Fibroblast of pulmonary artery (primary cell): ENCODE data around the gene ERC2.

Source experiments
- DNase-seq: peaks from one replicate; pipeline ENCODE4 v3.0.0-alpha.2; 2010; ENCODE audit warnings: low read depth
- H3K4me3 ChIP-seq: replicated peaks from 2 replicates; pipeline ENCODE4 v1.5.1; 2011; ENCODE audit warnings: low read depth, mild to moderate bottlenecking, control low read depth, low read length, moderate library complexity
- TF ChIP-seq, protein P1 (sequence below): IDR thresholded peaks from 2 replicates; pipeline ENCODE4 v1.5.1; 2011; ENCODE audit warnings: mild to moderate bottlenecking, control low read depth, low read length, inconsistent platforms; ENCODE audit errors: missing control alignments

The ERC2 gene

DNA sequence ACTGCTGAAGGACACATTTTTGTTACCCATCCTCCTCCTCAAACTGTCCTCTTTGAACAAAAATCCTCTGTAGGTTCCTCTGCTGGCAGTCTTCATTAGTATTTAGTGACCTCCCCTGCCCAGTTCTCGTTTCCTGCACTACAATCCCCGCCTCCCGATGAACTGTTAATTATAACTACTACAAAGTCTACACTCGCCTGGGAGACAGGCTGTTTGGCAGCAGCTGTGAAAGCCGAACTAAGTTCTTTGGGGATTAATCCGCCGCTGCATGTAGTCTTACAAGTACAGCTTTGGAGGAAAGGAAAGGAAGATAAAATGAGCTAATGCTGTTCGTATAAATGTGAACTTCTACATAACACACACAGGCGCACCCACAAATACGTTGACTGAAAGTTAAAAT lies 821.2 kb downstream of the ERC2 start:
- no peak overlapping the region for H3K4me3 ChIP-seq
- TF ChIP-seq, protein P1, sequence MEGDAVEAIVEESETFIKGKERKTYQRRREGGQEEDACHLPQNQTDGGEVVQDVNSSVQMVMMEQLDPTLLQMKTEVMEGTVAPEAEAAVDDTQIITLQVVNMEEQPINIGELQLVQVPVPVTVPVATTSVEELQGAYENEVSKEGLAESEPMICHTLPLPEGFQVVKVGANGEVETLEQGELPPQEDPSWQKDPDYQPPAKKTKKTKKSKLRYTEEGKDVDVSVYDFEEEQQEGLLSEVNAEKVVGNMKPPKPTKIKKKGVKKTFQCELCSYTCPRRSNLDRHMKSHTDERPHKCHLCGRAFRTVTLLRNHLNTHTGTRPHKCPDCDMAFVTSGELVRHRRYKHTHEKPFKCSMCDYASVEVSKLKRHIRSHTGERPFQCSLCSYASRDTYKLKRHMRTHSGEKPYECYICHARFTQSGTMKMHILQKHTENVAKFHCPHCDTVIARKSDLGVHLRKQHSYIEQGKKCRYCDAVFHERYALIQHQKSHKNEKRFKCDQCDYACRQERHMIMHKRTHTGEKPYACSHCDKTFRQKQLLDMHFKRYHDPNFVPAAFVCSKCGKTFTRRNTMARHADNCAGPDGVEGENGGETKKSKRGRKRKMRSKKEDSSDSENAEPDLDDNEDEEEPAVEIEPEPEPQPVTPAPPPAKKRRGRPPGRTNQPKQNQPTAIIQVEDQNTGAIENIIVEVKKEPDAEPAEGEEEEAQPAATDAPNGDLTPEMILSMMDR: no peak
- DNase-seq: no peak

DNA sequence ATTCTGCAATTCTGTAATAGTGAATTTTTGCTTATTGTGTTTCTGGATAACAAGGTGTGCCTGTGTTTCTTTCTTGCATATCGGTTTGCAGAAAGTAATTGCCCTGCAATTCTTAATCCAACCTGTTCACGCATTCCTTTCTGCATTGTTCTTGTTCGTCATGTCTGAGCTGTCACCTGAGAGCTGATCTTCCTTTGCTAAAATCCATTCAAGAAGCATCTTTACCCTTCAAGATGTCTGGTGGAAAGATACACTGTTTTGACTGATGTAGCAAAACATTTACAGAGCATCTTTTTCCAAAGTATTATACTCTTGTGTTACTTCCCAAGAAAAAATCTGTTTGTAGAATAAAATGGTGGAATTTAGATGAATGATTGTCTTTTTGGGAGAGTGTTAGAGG lies 822.1 kb downstream of the ERC2 start:
- TF ChIP-seq, protein P1: no peak
- no peak overlapping the region for H3K4me3 ChIP-seq
- no peak for DNase-seq

DNA sequence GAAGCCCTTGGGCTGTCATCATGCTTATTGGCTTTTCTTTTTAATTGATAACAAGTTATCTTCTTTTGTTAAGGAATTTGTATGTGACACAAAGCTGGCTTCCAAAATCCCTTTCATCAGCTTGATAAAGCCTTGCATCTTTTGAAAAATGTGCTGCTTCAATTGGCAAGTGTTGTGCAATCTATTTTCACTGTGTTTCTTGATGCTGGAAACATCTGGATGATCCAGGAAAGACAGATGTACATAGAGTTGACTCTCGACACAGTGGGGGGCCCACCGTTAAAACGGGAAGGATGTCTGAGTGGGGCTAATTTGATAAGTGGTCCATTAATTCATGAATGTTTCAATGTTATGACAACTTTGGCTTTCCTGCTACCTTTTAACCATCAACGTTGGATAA lies 822.8 kb downstream of the ERC2 start:
- TF ChIP-seq, protein P1: no peak
- no peak for DNase-seq
- H3K4me3 ChIP-seq: no peak overlapping the region

DNA sequence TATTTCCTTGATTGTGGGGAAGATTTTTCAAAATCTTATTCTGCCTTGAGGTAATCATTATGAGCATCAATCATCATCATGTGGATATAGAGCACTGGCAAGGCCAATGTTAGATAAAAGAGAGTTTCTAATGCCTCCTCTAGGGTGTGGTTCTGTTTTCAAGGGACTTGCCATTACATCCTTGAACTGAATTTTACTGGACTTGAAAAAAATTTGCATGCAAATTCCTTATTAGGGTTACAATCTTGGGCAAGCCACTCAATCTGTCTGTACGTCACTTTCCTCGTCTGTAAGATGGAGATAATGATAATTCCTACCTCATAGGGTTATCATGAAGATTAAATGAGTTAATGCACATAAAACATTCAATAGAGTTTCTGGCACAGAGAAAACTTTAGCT lies 825.0 kb downstream of the ERC2 start:
- no peak overlapping the region for H3K4me3 ChIP-seq
- TF ChIP-seq, protein P1: no peak
- no peak for DNase-seq

DNA sequence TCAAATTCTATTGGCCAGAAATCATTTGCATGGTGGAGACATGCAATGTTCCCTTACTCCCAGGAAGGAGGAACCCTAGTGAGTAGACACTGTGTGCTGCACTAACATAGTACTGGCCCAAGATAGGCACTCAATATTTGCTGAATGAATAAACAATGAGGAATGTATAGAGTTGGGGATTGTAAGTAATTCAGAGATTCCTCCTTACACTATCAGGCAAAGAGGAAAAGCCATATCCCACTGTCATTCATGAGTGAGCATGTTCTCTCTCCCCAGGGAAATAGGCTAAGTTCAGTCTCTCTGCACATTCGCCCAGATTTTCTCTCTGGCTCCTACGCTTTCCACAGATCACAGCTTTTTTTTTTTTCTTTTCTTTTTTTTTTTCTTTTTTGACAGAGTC lies 826.3 kb downstream of the ERC2 start:
- TF ChIP-seq, protein P1: no peak
- H3K4me3 ChIP-seq: no peak overlapping the region
- no peak for DNase-seq

DNA sequence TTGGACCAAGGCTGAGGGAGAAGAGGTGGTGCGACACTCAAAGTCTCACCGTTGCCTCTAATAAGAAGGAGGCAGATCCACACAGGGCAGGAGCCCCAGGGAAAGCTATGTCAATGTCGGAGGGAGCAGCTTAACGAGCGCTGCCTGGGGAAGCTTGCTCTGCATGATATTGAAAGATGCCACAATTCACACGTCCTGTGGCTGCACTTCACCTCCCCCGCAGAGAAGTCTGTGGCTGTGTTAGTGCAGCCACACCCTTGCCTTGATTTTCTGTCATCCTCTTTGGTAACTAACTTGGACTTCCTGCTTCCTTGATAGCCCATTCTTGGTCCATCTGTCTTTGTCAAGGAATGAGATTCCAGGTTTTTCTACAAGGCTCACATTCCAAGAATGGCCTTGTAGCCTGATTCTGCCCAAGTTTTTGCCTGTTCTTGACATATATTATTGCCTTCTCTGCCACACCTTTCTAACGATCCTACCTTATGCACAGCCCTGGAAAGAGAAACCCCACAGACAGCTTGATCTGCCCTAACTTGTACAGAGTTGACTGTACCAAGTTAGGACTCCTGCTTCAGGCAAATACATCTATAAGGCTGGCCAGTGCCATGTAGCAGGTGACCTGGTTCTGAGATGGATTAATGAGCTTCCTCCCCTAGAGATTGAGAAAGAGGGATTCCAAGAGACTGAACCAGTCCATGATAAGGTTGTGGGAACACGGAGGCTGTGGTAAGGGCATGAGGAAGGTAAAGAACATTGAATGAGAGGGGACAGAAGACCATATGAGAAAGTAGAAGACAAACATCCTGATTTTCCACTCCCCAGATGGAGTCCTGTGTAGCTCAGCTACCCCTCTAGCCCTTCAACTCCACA lies 828.1 kb downstream of the ERC2 start:
- H3K4me3 ChIP-seq: no peak overlapping the region
- DNase-seq: no peak
- TF ChIP-seq, protein P1: no peak

DNA sequence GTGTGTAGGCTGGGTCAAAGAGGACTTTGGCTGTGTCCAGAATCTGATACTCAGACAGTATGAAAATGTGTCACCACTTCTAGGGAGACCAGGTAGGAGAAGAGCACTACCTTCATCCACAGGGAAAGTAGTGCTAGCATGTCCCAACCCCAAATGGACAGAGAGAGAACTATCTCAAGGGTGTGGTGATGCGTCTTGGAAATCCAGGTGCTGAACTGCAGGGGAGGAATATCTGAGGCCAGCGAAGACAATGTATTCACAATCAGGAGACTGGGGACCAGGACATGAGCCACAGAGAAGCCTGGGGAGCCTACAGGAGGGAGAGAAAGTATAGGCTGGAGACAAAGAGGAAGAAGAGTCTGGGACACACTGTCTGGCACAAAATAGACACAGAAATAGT lies 829.1 kb downstream of the ERC2 start:
- DNase-seq: no peak
- no peak overlapping the region for H3K4me3 ChIP-seq
- TF ChIP-seq, protein P1: no peak
